Endodermal cell (in vitro differentiated cells): ENCODE data around the gene RASD2. TPM values are rescaled to one million over a fixed set of nuclear protein-coding genes. Genes with fewer than 3 reads are reported as not detected.
A peak's percentile ranks its signal among the peaks of the same experiment; 100 is the strongest.

Experiments used
- DNase-seq: peaks from one replicate; pipeline ENCODE4 v3.0.0-alpha.2; 2017
- H3K27ac ChIP-seq: 2 replicates; pipeline ENCODE4 v1.5.1; 2013; ENCODE audit warnings: mild to moderate bottlenecking, low read depth, low read length, moderate library complexity
- H3K27me3 ChIP-seq: 2 replicates; pipeline ENCODE4 v1.6.1; 2013; ENCODE audit warnings: mild to moderate bottlenecking, low read length, moderate library complexity; ENCODE audit not compliant: insufficient read depth, control insufficient read depth, poor library complexity, severe bottlenecking
- H3K36me3 ChIP-seq: 2 replicates; pipeline ENCODE4 v1.7.0; 2013; ENCODE audit warnings: mild to moderate bottlenecking, low read length, moderate library complexity; ENCODE audit not compliant: control insufficient read depth, insufficient read depth
- H3K4me1 ChIP-seq: one replicate; pipeline ENCODE4 v1.7.0; 2013; ENCODE audit warnings: low read length; ENCODE audit not compliant: control insufficient read depth, insufficient read depth
- H3K4me3 ChIP-seq: 2 replicates; pipeline ENCODE4 v1.5.1; 2013; ENCODE audit warnings: mild to moderate bottlenecking, low read length, moderate library complexity
- H3K9ac ChIP-seq: 2 replicates; pipeline ENCODE4 v1.6.1; 2013; ENCODE audit warnings: mild to moderate bottlenecking, low read length, moderate library complexity; ENCODE audit not compliant: poor library complexity, severe bottlenecking; ENCODE audit errors: extremely low read depth
- H3K9me3 ChIP-seq: 2 replicates; pipeline ENCODE4 v1.6.1; 2013; ENCODE audit warnings: mild to moderate bottlenecking, low read length, moderate library complexity; ENCODE audit not compliant: control insufficient read depth
- H3K27ac Mint-ChIP-seq: 2 replicates; pipeline ENCODE4 v1.8.0; 2020; ENCODE audit warnings: mixed read lengths
- H3K27me3 Mint-ChIP-seq: 2 replicates; pipeline ENCODE4 v1.8.0; 2021; ENCODE audit warnings: mild to moderate bottlenecking, mixed read lengths; ENCODE audit not compliant: insufficient read depth
- H3K36me3 Mint-ChIP-seq: 2 replicates; pipeline ENCODE4 v1.8.0; 2020; ENCODE audit warnings: low read depth, mixed read lengths
- H3K4me1 Mint-ChIP-seq: 2 replicates; pipeline ENCODE4 v1.8.0; 2020; ENCODE audit warnings: mixed read lengths
- H3K4me3 Mint-ChIP-seq: 2 replicates; pipeline ENCODE4 v1.8.0; 2020; ENCODE audit warnings: mild to moderate bottlenecking, moderate library complexity, mixed read lengths
- H3K9me3 Mint-ChIP-seq: 2 replicates; pipeline ENCODE4 v1.8.0; 2020; ENCODE audit warnings: mild to moderate bottlenecking, mixed read lengths
- CTCF ChIP-seq: fragments of 200-600 bp; sonication (generic); conservative IDR thresholded peaks from 2 replicates; pipeline ENCODE4 v1.5.0; 2021; ENCODE audit warnings: antibody characterized with exemption, mild to moderate bottlenecking
- WGBS, 2 experiments: methylation state at CpG; one replicate each; pipeline versions ENCODE4 v1.1.5 to v1.1.7; 2013; ENCODE audit warnings: missing lambda C conversion rate in 2 of 2, mixed read lengths in 1 of 2; ENCODE audit not compliant: insufficient coverage in 1 of 2, insufficient read length in 1 of 2; 5-methylcytosine and 5-hydroxymethylcytosine counted together
- total RNA-seq, 2 donors: library from RNA; stranded (reverse); fragmentation: NEBNext Ultra II Directional in 1 of 2; extraction: Animal tissue kit (Norgen Biotek cat#: 25700) in 1 of 2; gene quantifications; 2 replicates in 1 of 2; 3 replicates in 1 of 2; pipeline ENCODE4 v1.2.1, GENCODE V29; 2021

RASD2 gene
- total RNA-seq, 2 donors from 2014 or later = 0.15 to 0.24 TPM

GRCh38 chr22:35546886-35547285 lies 6.3 kb downstream of the RASD2 start:
- H3K36me3 ChIP-seq = no peaks in the 10 kb centered on the region
- DNase-seq = no peak
- Mint-ChIP-seq H3K27me3 (peaks cover 29% of the 10 kb centered on the region), H3K27ac (no peak overlapping the region), H3K9me3 (no peaks in the 10 kb centered on the region), H3K36me3 (no peaks in the 10 kb centered on the region), H3K4me1 (peaks cover 7% of the 10 kb centered on the region), H3K4me3 (no peak overlapping the region)
- no peak for TF ChIP-seq CTCF
- H3K27me3 ChIP-seq = peaks cover 39% of the 10 kb centered on the region
- no peak overlapping the region for H3K4me3 ChIP-seq
- H3K9me3 ChIP-seq = no peaks in the 10 kb centered on the region
- no peak overlapping the region for H3K27ac ChIP-seq
- no peaks in the 10 kb centered on the region for H3K4me1 ChIP-seq
- 94 to 95% methylated on average over 17 to 18 of the region's 18 CpGs for WGBS, 2 experiments
- no peak overlapping the region for H3K9ac ChIP-seq

- TF ChIP-seq CTCF = peak; percentile 69
- H3K4me3 ChIP-seq = no peak overlapping the region
- H3K36me3 Mint-ChIP-seq = no peaks in the 10 kb centered on the region
- H3K4me1 Mint-ChIP-seq = peaks cover 10% of the 10 kb centered on the region
- peaks cover 16% of the 10 kb centered on the region for H3K27me3 Mint-ChIP-seq
- no peak overlapping the region for H3K9ac ChIP-seq
- H3K36me3 ChIP-seq = no peaks in the 10 kb centered on the region
- peaks cover 26% of the 10 kb centered on the region for H3K27me3 ChIP-seq
- no peak overlapping the region for H3K27ac ChIP-seq
- H3K27ac Mint-ChIP-seq = no peak overlapping the region
- H3K4me3 Mint-ChIP-seq = no peak overlapping the region
- peak; percentile 86 for DNase-seq
- no peaks in the 10 kb centered on the region for H3K9me3 Mint-ChIP-seq
- WGBS, 2 experiments = 58 to 65% methylated on average over 7 to 13 of the region's 13 CpGs
- no peaks in the 10 kb centered on the region for H3K9me3 ChIP-seq
- no peaks in the 10 kb centered on the region for H3K4me1 ChIP-seq
Measured at GRCh38 chr22:35547987-35548721, 7.5 kb downstream of the RASD2 start.

- Mint-ChIP-seq H3K27ac (no peak overlapping the region), H3K4me3 (no peak overlapping the region), H3K9me3 (no peaks in the 10 kb centered on the region), H3K4me1 (peaks cover 10% of the 10 kb centered on the region), H3K27me3 (peaks cover 11% of the 10 kb centered on the region), H3K36me3 (no peaks in the 10 kb centered on the region)
- Histone ChIP-seq H3K27ac (no peak overlapping the region), H3K9me3 (no peaks in the 10 kb centered on the region), H3K4me3 (no peak overlapping the region), H3K4me1 (no peaks in the 10 kb centered on the region), H3K27me3 (peaks cover 21% of the 10 kb centered on the region), H3K9ac (no peak overlapping the region), H3K36me3 (no peaks in the 10 kb centered on the region)
- peak; percentile 8 for TF ChIP-seq CTCF
- no peak for DNase-seq
- WGBS, 2 experiments = 52 to 54% methylated on average over 3 to 8 of the region's 8 CpGs
Measured at GRCh38 chr22:35548722-35549112, 8.1 kb downstream of the RASD2 start.
